HG02852 (cell line): ENCODE data around the gene CHCHD6.

Experiments used
- ATAC-seq: cut with Tn5 transposase; IDR thresholded peaks from one replicate; pipeline ENCODE4 v1.9.1; 2021; ENCODE audit warnings: mild to moderate bottlenecking, moderate library complexity; ENCODE audit not compliant: unreplicated experiment

The CHCHD6 gene

GRCh38 chr3:127000761-127001160 is 296.7 kb downstream of the CHCHD6 start:
- ATAC-seq: no peak

GRCh38 chr3:127001486-127002194 is 297.6 kb downstream of the CHCHD6 start:
- no peak for ATAC-seq

DNA sequence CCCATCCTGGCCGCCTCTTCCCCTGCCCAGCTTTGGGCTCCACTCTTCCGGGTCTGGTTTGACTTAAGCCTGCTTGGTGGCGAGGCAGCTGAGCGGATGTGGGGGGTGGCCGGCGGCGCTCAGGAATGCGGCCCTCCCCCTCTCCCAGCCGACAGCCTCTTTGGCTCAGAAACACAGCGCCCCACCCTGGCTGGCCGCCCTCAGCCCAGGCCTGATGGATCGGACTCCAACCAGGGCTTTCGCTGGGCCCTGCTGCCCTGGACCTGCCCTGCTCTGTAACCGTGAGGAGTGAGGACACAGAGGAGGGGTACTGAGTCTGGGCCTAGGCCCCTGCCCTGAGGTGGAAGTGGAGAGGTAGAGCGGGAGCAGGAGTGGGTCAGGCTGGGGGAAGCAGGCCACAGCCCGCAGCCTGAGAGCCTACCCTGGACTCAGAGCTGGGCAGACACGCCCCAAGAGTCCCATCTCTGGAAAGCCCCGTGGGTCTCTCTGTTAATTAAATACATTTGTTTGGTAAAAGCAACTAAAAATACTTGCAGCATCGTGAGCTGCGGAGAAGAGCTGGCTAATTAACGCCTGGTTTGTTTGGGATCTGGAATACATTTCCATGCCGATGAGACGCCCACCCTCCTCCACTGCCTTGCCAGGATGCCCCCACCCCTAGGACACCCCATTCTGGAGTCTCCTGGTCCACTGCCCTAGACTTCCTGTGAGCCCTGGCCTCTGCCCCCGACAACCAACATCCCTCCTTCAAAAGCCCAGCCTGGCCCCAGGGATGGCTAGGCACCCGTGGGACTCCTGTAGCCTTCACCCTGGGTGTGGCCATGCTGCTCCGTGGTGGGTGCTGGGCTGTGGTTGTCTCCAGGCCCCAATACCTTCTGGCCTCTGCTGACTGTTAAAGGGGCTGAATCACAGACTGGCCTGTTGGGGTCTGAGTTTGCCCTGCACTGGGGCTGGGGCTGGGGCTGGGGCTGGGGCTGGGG is 298.4 kb downstream of the CHCHD6 start:
- no peak for ATAC-seq

DNA sequence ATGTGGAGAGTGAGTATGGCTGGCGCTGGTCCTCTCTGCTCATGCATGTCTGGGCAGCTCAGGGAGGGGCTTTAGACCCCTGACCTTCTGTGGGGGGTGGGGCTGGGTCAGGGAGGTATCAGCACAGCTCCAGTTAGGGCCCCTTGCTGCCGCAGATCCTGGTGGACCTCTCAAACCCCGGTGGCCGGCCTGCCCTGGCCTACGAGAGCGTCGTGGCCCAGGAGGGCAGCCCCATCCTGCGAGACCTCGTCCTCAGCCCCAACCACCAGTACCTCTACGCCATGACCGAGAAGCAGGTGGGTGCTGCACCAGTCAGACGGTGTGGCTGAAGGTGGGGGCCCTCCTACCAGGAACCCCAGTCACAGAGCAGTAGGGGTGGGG is 299.1 kb downstream of the CHCHD6 start:
- ATAC-seq: no peak

- ATAC-seq: no peak
Measured at GRCh38 chr3:127003601-127004280, 299.7 kb downstream of the CHCHD6 start.

- no peak for ATAC-seq
Measured at GRCh38 chr3:127004641-127005397, 300.8 kb downstream of the CHCHD6 start.

DNA sequence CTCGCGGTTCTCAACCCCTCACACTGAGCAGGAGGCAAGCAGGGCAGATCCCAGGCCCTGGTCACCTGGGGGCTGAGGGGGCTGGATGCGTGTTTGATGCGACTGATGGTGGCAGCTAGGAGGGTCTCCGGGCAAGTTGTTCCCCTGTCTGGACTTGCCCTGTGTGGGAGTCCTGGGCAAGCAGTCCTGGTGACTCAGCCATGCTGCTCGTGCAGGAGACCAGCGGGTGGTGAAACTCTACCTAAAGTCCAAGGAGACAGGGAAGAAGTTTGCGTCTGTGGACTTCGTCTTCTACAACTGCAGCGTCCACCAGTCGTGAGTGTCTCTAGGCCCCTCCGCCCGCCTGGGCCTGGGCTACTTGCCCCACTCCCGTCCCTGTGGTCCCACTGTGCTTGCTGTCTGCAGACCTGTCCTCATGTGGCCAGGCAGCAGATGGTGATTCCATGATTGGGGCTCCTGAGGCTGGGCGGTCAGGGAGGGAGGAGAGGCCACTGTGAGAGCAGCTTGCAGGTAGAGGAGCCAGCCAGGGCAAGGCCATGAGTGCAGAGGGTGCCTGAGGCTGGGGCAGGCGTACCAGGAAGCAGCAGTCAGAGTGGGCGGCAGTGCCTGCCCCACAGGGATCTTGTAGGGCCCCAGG is 301.9 kb downstream of the CHCHD6 start:
- ATAC-seq: no peak

GRCh38 chr3:127006781-127007436 is 302.9 kb downstream of the CHCHD6 start:
- ATAC-seq: no peak

GRCh38 chr3:127008236-127008635 is 304.2 kb downstream of the CHCHD6 start:
- ATAC-seq: no peak

DNA sequence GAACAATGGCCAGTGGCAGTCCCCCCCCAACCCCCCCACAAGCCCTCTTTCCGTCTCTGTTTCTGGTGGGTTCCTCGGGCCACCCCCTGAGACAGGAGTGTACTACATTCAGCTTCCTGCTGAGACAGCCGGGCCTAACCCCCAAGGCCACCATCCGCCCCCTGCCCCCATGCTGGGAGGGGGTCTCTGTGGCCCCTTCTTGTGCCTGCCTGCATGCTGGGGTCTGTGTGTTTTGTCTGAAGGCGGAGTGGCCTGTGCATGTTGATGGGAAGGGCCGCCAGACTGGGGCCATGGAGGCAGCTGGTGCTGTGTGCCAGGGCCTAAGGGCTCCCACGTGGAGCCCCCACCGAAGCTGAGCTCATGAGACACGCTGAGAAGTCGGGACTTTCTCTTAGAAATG is 305.5 kb downstream of the CHCHD6 start:
- no peak for ATAC-seq
